Ascending aorta (tissue), 2 donors: Measurements from ENCODE around the gene KLHDC4. TPM values are rescaled to one million over a fixed set of nuclear protein-coding genes. Genes with fewer than 3 reads are reported as not detected.

Experiments
- DNase-seq, 2 donors: peaks; one replicate each; pipeline ENCODE4 v3.0.0-alpha.2; 2019; ENCODE audit warnings: low spot score in 2 of 2
- H3K27ac ChIP-seq, 2 donors: fragments of 200-600 bp; sonication (generic); one replicate each; pipeline ENCODE4 v1.5.1; 2016 to 2017; ENCODE audit warnings: mild to moderate bottlenecking in 1 of 2
- H3K27me3 ChIP-seq: fragments of 200-600 bp; sonication (generic); one replicate; pipeline ENCODE4 v1.5.1; 2017
- H3K36me3 ChIP-seq, 2 donors: fragments of 200-600 bp; sonication (generic); one replicate each; pipeline ENCODE4 v1.5.1; 2016
- H3K4me1 ChIP-seq, 2 donors: fragments of 200-600 bp; sonication (generic); one replicate each; pipeline ENCODE4 v1.5.1; 2016 to 2017; ENCODE audit warnings: mild to moderate bottlenecking in 1 of 2
- H3K4me3 ChIP-seq, 2 donors: fragments of 200-600 bp; sonication (generic); one replicate each; pipeline ENCODE4 v1.5.1; 2016 to 2017; ENCODE audit warnings: mild to moderate bottlenecking in 1 of 2
- H3K9me3 ChIP-seq, 2 donors: fragments of 200-600 bp; sonication (generic); one replicate each; pipeline ENCODE4 v1.5.1; 2016
- intact Hi-C: fragments of 100-400 bp; cut with DNase I; formaldehyde crosslinking; loops from one replicate; pipeline ENCODE4 v1.15.1; 2023
- total RNA-seq: library from RNA; depleted of rRNA; stranded (reverse); fragments of >200 nt; gene quantifications from one replicate; pipeline ENCODE4 v1.1.0, GENCODE V29; 2016
- TF ChIP-seq, protein P1 (sequence below), 3 experiments: fragments of 200-600 bp in 2 of 3; fragments of 450-650 bp in 1 of 3; sonication (generic) in 2 of 3; IDR thresholded peaks; one replicate each; pipeline ENCODE4 v1.5.1; 2016 to 2019; ENCODE audit warnings: antibody characterized with exemption in 3 of 3, mild to moderate bottlenecking in 1 of 3, moderate library complexity in 1 of 3

Gene KLHDC4
- total RNA-seq, 1 donor from 2014 or later = 38.4 TPM

DNA sequence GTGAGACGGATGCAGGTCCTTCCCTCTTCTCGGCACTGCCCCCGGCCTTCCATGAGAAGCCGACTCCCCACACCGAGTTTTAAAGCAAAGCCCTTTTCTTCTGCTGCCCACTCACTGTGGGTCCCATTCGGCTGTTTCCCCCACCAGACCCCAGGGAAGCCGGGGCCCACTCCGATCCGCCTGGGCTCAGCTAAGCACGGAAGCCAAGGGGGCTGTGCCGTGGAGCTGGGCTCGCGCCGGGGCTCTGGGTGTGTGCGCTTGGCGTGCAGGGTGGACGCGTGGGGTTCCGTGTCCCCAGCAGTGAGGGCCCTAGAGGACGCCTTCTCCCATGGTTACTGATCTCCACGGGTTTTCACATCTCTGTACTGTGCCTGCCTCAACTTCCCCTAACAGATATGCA is 68.5 kb downstream of the KLHDC4 start:
- no peak overlapping the region for H3K27ac ChIP-seq
- no peaks in the 10 kb centered on the region for H3K4me1 ChIP-seq
- TF ChIP-seq, protein P1, sequence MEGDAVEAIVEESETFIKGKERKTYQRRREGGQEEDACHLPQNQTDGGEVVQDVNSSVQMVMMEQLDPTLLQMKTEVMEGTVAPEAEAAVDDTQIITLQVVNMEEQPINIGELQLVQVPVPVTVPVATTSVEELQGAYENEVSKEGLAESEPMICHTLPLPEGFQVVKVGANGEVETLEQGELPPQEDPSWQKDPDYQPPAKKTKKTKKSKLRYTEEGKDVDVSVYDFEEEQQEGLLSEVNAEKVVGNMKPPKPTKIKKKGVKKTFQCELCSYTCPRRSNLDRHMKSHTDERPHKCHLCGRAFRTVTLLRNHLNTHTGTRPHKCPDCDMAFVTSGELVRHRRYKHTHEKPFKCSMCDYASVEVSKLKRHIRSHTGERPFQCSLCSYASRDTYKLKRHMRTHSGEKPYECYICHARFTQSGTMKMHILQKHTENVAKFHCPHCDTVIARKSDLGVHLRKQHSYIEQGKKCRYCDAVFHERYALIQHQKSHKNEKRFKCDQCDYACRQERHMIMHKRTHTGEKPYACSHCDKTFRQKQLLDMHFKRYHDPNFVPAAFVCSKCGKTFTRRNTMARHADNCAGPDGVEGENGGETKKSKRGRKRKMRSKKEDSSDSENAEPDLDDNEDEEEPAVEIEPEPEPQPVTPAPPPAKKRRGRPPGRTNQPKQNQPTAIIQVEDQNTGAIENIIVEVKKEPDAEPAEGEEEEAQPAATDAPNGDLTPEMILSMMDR (IDR thresholded peaks at IDR 0.05) = no peak
- H3K36me3 ChIP-seq = peaks cover 0 to 22% of the 10 kb centered on the region in 2 donors
- DNase-seq = no peak
- intact Hi-C loops = no loop called here
- no peaks in the 10 kb centered on the region for H3K27me3 ChIP-seq
- H3K9me3 ChIP-seq = no peaks in the 10 kb centered on the region
- H3K4me3 ChIP-seq = no peak overlapping the region

DNA sequence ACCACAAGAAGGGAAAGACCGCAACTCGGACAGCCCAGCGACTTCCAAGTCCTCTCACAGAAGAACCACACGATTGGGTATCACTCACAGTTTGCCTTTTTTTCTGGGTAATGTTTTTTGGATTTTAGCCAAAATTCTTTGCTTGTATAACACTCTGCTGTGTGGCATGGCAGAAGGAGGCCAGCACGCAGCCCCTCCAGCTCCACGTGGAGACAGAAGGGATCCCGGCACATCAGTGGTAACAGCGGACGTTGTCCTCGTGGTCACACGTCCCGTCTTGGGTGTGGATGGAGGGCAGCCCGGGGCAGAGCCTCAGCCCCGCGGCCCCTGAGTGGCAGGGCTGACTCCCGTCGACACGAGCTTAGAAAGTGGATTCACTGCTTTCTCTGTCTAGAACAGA is 69.1 kb downstream of the KLHDC4 start:
- H3K27me3 ChIP-seq = no peaks in the 10 kb centered on the region
- no peaks in the 10 kb centered on the region for H3K4me1 ChIP-seq
- no peak overlapping the region for H3K27ac ChIP-seq
- DNase-seq = no peak
- intact Hi-C loops = no loop called here
- TF ChIP-seq, protein P1 (IDR thresholded peaks at IDR 0.05) = no peak
- no peak overlapping the region for H3K4me3 ChIP-seq
- H3K9me3 ChIP-seq = no peaks in the 10 kb centered on the region
- peaks cover 0 to 16% of the 10 kb centered on the region in 2 donors for H3K36me3 ChIP-seq

DNA sequence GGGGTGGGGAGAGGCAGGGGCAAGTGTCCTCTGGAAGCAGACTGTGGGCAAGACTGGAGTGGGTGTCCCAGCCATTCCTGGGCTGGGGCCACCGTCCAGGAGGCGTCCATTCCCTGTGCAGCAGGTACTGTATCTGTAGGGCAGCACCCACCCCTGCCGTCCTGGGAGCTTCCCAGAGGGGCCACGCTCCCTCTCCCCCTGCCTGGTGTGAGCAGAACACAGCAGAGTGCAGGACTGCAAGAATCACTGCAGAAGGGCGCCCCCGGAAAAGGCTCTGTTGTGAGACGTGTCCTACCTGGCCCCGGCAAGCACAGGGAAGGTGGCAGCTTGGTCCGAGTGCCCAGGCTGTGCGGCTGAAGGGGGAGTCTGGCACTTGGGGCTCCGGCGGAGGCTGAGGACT is 70.3 kb downstream of the KLHDC4 start:
- H3K27me3 ChIP-seq = no peaks in the 10 kb centered on the region
- intact Hi-C loops = no loop called here
- no peaks in the 10 kb centered on the region for H3K9me3 ChIP-seq
- DNase-seq = no peak
- peaks cover 0 to 10% of the 10 kb centered on the region in 2 donors for H3K36me3 ChIP-seq
- no peak overlapping the region for H3K4me3 ChIP-seq
- H3K27ac ChIP-seq = no peak overlapping the region
- peaks cover 0 to 2% of the 10 kb centered on the region in 2 donors for H3K4me1 ChIP-seq
- TF ChIP-seq, protein P1 (IDR thresholded peaks at IDR 0.05) = no peak

DNA sequence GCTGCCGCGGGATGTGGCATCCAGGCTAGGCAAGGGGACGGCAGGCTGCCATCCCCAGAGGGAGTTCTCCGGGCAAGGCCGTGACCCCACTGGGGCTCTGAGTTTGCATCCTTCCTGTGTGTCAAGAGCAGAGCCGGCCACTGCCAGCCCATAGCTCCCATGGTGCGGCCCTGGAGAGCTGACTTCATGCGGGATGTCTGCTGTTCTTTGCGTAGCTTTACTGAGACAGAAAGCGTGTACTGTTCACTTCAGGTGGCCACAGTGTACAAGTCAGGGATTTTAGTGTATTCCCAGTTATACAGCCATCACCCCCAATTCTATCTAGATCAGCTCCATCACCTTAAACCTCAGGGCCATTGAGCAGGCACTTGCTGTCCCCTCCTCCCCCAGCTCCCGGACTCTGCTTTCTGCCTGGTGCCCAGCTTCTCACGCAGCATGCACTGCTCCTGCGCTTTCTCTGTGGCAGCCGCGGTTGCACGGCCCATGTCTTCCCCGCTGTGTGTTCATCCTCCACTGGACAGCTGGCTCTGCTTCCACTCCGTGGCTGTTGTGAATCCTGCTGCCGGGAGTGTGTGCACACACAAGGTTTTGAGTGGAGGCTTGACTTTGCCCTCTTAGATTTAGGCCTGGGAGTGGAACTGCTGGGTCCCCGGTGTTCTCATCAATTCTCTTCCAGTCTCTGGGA is 71.2 kb downstream of the KLHDC4 start:
- intact Hi-C loops = no loop called here
- peaks cover 0 to 2% of the 10 kb centered on the region in 2 donors for H3K4me1 ChIP-seq
- no peak overlapping the region for H3K27ac ChIP-seq
- no peaks in the 10 kb centered on the region for H3K27me3 ChIP-seq
- no peaks in the 10 kb centered on the region for H3K9me3 ChIP-seq
- TF ChIP-seq, protein P1 (IDR thresholded peaks at IDR 0.05) = no peak
- H3K4me3 ChIP-seq = no peak overlapping the region
- no peak for DNase-seq
- H3K36me3 ChIP-seq = peaks cover 0 to 5% of the 10 kb centered on the region in 2 donors

DNA sequence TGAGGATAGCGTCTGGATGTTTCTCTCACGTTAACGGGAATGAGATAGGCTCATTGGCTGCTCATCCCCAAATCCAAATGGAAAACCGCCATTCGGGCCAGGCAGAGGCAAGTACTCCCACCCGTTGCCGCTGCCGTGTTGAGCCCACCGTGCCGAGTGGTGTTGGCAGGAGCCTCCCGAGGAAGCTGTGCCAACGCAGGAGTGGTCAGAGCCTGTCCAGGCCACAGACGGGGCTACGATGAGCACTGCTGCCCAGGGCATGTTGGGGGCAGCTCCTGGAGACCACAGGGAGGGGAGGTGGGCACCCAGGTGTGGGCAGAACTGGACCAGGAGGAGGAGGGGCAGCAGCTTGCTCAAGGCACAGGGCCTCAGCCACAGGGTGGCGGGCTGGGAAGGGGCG is 72.0 kb downstream of the KLHDC4 start:
- Histone ChIP-seq H3K27ac (no peak overlapping the region), H3K4me1 (peaks cover 0 to 2% of the 10 kb centered on the region in 2 donors), H3K4me3 (no peak overlapping the region), H3K9me3 (no peaks in the 10 kb centered on the region), H3K36me3 (peaks cover 0 to 4% of the 10 kb centered on the region in 2 donors), H3K27me3 (no peaks in the 10 kb centered on the region)
- DNase-seq = no peak
- TF ChIP-seq, protein P1 (IDR thresholded peaks at IDR 0.05) = no peak
- intact Hi-C loops = no loop called here
